GM12878 (cell line): ENCODE data around the gene ZNF543. TPM values are rescaled to one million over a fixed set of nuclear protein-coding genes. Genes with fewer than 3 reads are reported as not detected.

Experiments used
- ATAC-seq: fragments of 200-7000 bp; cut with Tn5 transposase; 3 replicates; pipeline ENCODE4 v1.9.1; 2020; ENCODE audit warnings: mild to moderate bottlenecking, moderate library complexity
- BruUV-seq: library from RNA; stranded (reverse); fragments of 400-500 nt; replicated peaks from 2 replicates; lab custom pipeline; 2021; lab: Mats Ljungman, UMichigan
- CTCF ChIA-PET: fragments of 300-600 bp; sonication (Branson Sonifier 250); formaldehyde crosslinking; extraction: SDS; loops from one replicate; lab custom pipeline; 2021; ENCODE audit warnings: inconsistent platforms; lab: Yijun Ruan, JAX
- POLR2A ChIA-PET: fragments of 350-600 bp; formaldehyde crosslinking; extraction: SDS; loops from one replicate; lab custom pipeline; 2021; ENCODE audit warnings: inconsistent platforms; lab: Charles Lee
- RAD21 ChIA-PET: fragments of 300-600 bp; sonication (Branson Sonifier 250); formaldehyde crosslinking; loops from one replicate; lab custom pipeline; 2023; ENCODE audit warnings: antibody characterized with exemption; ENCODE audit not compliant: unreplicated experiment; lab: Charles Lee
- SMC1A ChIA-PET: fragments of 300-600 bp; sonication (Branson Sonifier 250); formaldehyde crosslinking; loops from one replicate; lab custom pipeline; 2023; ENCODE audit not compliant: unreplicated experiment, uncharacterized antibody; lab: Charles Lee
- DNase-seq: peaks from one replicate; pipeline ENCODE4 v3.0.0-alpha.2; 2011; ENCODE audit warnings: low read depth, low spot score
- FAIRE-seq: peaks from 3 replicates; lab custom pipeline; 2011; peaks lifted over from hg19 to GRCh38; lab: Jason Lieb, UNC
- H2AFZ ChIP-seq: 2 replicates; pipeline ENCODE4 v1.6.0; 2011; ENCODE audit warnings: low read depth, low read length, control low read depth; ENCODE audit not compliant: control insufficient read depth
- H3K27ac ChIP-seq: 2 replicates; pipeline ENCODE4 v1.5.1; 2011; ENCODE audit warnings: control low read depth; ENCODE audit not compliant: control insufficient read depth, insufficient read depth
- H3K27me3 ChIP-seq, 2 experiments: replicated peaks in 1 of 2; 2 replicates each; pipeline versions ENCODE4 v1.6.0 to v1.6.1; 2011; ENCODE audit warnings: low read length in 1 of 2; ENCODE audit not compliant: control insufficient read depth in 2 of 2, insufficient read depth in 2 of 2
- H3K36me3 ChIP-seq, 2 experiments: 2 replicates each; pipeline ENCODE4 v1.5.1; 2011; ENCODE audit warnings: low read length in 1 of 2; ENCODE audit not compliant: control insufficient read depth in 2 of 2, insufficient read depth in 2 of 2
- H3K4me1 ChIP-seq: 2 replicates; pipeline ENCODE4 v1.6.1; 2011; ENCODE audit warnings: mild to moderate bottlenecking, low read length, moderate library complexity, mixed read lengths; ENCODE audit not compliant: control insufficient read depth, insufficient read depth
- H3K4me2 ChIP-seq: 2 replicates; pipeline ENCODE4 v1.6.0; 2011; ENCODE audit warnings: control low read depth; ENCODE audit not compliant: control insufficient read depth, insufficient read depth
- H3K4me3 ChIP-seq: fragments of 200-600 bp; sonication (generic); 2 replicates; pipeline ENCODE4 v1.5.1; 2016
- H3K79me2 ChIP-seq: 2 replicates; pipeline ENCODE4 v1.6.0; 2011; ENCODE audit warnings: low read length; ENCODE audit not compliant: control insufficient read depth, insufficient read depth
- H3K9ac ChIP-seq: 2 replicates; pipeline ENCODE4 v1.8.0; 2011; ENCODE audit warnings: low read length, control low read depth, mixed read lengths; ENCODE audit not compliant: control insufficient read depth, insufficient read depth
- H3K9me3 ChIP-seq: replicated peaks from 3 replicates; pipeline ENCODE4 v1.5.1; 2011; ENCODE audit warnings: mild to moderate bottlenecking, low read length; ENCODE audit not compliant: control insufficient read depth, insufficient read depth
- H4K20me1 ChIP-seq: 2 replicates; pipeline ENCODE4 v1.6.0; 2011; ENCODE audit not compliant: control insufficient read depth, insufficient read depth
- CREB1 ChIP-seq: IDR thresholded peaks from 2 replicates; pipeline ENCODE4 v1.6.1; 2012; ENCODE audit warnings: low read depth, mild to moderate bottlenecking, inconsistent platforms
- DPF2 ChIP-seq: fragments of 450-650 bp; IDR thresholded peaks from 2 replicates; pipeline ENCODE4 v1.6.1; 2017; ENCODE audit warnings: mild to moderate bottlenecking
- MEF2B ChIP-seq: fragments of 450-650 bp; IDR thresholded peaks from 2 replicates; pipeline ENCODE4 v1.6.1; 2018; ENCODE audit warnings: mild to moderate bottlenecking, moderate library complexity; ENCODE audit not compliant: partially characterized antibody, poor library complexity, severe bottlenecking
- NR2C2 ChIP-seq: IDR thresholded peaks from 2 replicates; pipeline ENCODE4 v1.6.1; 2011; ENCODE audit warnings: borderline replicate concordance, low read depth; ENCODE audit not compliant: control insufficient read depth, insufficient read length
- PAX5 ChIP-seq: IDR thresholded peaks from 2 replicates; pipeline ENCODE4 v1.6.1; 2011; ENCODE audit warnings: low read depth, low read length, borderline replicate concordance
- POLR2A ChIP-seq: IDR thresholded peaks from 2 replicates; pipeline ENCODE4 v1.6.1; 2011; ENCODE audit warnings: low read depth, mild to moderate bottlenecking, low read length
- SIX5 ChIP-seq: IDR thresholded peaks from 2 replicates; pipeline ENCODE4 v1.6.1; 2011; ENCODE audit warnings: mild to moderate bottlenecking, low read depth, low read length, moderate library complexity; ENCODE audit not compliant: severe bottlenecking
- TAF1 ChIP-seq: IDR thresholded peaks from 2 replicates; pipeline ENCODE4 v1.6.1; 2011; ENCODE audit warnings: mild to moderate bottlenecking, low read depth, low read length, borderline replicate concordance
- ZBED1 ChIP-seq: IDR thresholded peaks from 2 replicates; pipeline ENCODE4 v1.6.1; 2016; ENCODE audit warnings: borderline replicate concordance
- ZNF384 ChIP-seq: IDR thresholded peaks from 2 replicates; pipeline ENCODE4 v1.6.1; 2012; ENCODE audit warnings: low read depth, mild to moderate bottlenecking, low read length, improper control_type of control experiment, borderline replicate concordance
- WGBS: methylation state at CpG from one replicate; pipeline ENCODE4 v1.1.6; 2016; ENCODE audit warnings: low lambda C conversion rate; ENCODE audit not compliant: insufficient replicate concordance, insufficient coverage; ENCODE audit errors: missing lambda C conversion rate; 5-methylcytosine and 5-hydroxymethylcytosine counted together
- in situ Hi-C: fragments of 300-500 bp; cut with MboI; formaldehyde crosslinking; loops from 9 replicates; pipeline ENCODE4 v1.14.3; 2018; ENCODE audit warnings: mixed read lengths
- intact Hi-C: fragments of 100-400 bp; cut with micrococcal nuclease; formaldehyde crosslinking; loops from one replicate; pipeline ENCODE4 v1.14.2; 2022; ENCODE audit not compliant: unreplicated experiment
- polyA plus RNA-seq, 11 experiments: library from polyadenylated mRNA; depleted of rRNA in 4 of 11; unstranded in 6 of 11; stranded (reverse) in 5 of 11; fragments of >200 nt; fragmentation: Nextera tagmentation in 4 of 11; fragmentation: Illumina TruSeq in 1 of 11; extraction: Ambion mirVana in 4 of 11; extraction: Trizol in 1 of 11; gene quantifications; 1 replicate in 1 of 11; 2 replicates in 10 of 11; pipeline versions ENCODE4 v1.2.1 to v1.2.3, GENCODE V29; 2011 to 2016; ENCODE audit warnings: inconsistent platforms in 2 of 11, missing spikeins in 2 of 11, low read depth in 1 of 11
- total RNA-seq, 4 experiments: library from RNA; depleted of rRNA in 3 of 4; stranded (reverse); fragments of >200 nt in 3 of 4; fragmentation: Illumina TruSeq in 1 of 4; extraction: Trizol in 1 of 4; gene quantifications; 2 replicates each; pipeline versions ENCODE4 v1.2.1 to v1.2.3, GENCODE V29; 2013 to 2021
- TF ChIP-seq, protein P1 (sequence below): IDR thresholded peaks from 2 replicates; pipeline ENCODE4 v1.6.1; 2012; ENCODE audit warnings: improper control_type of control experiment, low read depth, low read length; ENCODE audit not compliant: insufficient replicate concordance
- TF ChIP-seq, protein P2 (sequence below): fragments of 450-650 bp; IDR thresholded peaks from 2 replicates; pipeline ENCODE4 v1.6.1; 2017; ENCODE audit warnings: mild to moderate bottlenecking, moderate library complexity
- TF ChIP-seq, protein P3 (sequence below): fragments of 450-650 bp; IDR thresholded peaks from 2 replicates; pipeline ENCODE4 v1.6.1; 2017; ENCODE audit warnings: borderline replicate concordance

ZNF543 gene
- total and polyA plus RNA-seq, 10 of the 15 experiments (the other 5 are each of a cell fraction or from before 2014, with no cell fraction given), result 0.53 to 9.0 (median 3.5) TPM

DNA sequence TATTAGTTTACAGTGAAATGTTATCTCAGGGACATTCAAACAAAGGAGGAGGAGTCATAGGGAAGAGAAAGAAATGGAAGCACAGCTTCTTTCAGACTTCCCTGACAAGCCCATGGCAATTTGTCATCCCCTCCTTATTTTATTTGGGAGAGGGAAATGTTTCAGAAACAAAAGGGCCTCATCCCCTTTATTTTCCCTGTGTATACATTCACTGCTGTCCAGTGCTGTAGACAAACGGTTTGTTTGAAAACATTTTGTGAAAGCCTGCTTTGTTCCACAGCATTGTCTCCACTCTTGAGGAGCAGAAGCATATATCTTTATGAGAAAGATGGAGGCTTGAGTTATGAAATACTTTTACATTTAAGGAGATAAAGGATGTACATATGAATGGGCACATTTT, 27.7 kb upstream of the ZNF543 start:
- intact Hi-C loops, result no loop called here
- Histone ChIP-seq H3K4me2 (no peak overlapping the region), H2AFZ (no peak overlapping the region), H3K27ac (no peak overlapping the region)
- no peak for DNase-seq
- CTCF ChIA-PET, result no interaction called here
- TF ChIP-seq ZNF384, result no peak
- TF ChIP-seq PAX5, result no peak
- no peak for TF ChIP-seq MEF2B
- no peak for TF ChIP-seq TAF1
- TF ChIP-seq ZBED1, result no peak
- TF ChIP-seq DPF2, result no peak
- TF ChIP-seq, protein P1, sequence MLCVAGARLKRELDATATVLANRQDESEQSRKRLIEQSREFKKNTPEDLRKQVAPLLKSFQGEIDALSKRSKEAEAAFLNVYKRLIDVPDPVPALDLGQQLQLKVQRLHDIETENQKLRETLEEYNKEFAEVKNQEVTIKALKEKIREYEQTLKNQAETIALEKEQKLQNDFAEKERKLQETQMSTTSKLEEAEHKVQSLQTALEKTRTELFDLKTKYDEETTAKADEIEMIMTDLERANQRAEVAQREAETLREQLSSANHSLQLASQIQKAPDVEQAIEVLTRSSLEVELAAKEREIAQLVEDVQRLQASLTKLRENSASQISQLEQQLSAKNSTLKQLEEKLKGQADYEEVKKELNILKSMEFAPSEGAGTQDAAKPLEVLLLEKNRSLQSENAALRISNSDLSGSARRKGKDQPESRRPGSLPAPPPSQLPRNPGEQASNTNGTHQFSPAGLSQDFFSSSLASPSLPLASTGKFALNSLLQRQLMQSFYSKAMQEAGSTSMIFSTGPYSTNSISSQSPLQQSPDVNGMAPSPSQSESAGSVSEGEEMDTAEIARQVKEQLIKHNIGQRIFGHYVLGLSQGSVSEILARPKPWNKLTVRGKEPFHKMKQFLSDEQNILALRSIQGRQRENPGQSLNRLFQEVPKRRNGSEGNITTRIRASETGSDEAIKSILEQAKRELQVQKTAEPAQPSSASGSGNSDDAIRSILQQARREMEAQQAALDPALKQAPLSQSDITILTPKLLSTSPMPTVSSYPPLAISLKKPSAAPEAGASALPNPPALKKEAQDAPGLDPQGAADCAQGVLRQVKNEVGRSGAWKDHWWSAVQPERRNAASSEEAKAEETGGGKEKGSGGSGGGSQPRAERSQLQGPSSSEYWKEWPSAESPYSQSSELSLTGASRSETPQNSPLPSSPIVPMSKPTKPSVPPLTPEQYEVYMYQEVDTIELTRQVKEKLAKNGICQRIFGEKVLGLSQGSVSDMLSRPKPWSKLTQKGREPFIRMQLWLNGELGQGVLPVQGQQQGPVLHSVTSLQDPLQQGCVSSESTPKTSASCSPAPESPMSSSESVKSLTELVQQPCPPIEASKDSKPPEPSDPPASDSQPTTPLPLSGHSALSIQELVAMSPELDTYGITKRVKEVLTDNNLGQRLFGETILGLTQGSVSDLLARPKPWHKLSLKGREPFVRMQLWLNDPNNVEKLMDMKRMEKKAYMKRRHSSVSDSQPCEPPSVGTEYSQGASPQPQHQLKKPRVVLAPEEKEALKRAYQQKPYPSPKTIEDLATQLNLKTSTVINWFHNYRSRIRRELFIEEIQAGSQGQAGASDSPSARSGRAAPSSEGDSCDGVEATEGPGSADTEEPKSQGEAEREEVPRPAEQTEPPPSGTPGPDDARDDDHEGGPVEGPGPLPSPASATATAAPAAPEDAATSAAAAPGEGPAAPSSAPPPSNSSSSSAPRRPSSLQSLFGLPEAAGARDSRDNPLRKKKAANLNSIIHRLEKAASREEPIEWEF, result no peak
- no peak for TF ChIP-seq CREB1
- TF ChIP-seq, protein P2, sequence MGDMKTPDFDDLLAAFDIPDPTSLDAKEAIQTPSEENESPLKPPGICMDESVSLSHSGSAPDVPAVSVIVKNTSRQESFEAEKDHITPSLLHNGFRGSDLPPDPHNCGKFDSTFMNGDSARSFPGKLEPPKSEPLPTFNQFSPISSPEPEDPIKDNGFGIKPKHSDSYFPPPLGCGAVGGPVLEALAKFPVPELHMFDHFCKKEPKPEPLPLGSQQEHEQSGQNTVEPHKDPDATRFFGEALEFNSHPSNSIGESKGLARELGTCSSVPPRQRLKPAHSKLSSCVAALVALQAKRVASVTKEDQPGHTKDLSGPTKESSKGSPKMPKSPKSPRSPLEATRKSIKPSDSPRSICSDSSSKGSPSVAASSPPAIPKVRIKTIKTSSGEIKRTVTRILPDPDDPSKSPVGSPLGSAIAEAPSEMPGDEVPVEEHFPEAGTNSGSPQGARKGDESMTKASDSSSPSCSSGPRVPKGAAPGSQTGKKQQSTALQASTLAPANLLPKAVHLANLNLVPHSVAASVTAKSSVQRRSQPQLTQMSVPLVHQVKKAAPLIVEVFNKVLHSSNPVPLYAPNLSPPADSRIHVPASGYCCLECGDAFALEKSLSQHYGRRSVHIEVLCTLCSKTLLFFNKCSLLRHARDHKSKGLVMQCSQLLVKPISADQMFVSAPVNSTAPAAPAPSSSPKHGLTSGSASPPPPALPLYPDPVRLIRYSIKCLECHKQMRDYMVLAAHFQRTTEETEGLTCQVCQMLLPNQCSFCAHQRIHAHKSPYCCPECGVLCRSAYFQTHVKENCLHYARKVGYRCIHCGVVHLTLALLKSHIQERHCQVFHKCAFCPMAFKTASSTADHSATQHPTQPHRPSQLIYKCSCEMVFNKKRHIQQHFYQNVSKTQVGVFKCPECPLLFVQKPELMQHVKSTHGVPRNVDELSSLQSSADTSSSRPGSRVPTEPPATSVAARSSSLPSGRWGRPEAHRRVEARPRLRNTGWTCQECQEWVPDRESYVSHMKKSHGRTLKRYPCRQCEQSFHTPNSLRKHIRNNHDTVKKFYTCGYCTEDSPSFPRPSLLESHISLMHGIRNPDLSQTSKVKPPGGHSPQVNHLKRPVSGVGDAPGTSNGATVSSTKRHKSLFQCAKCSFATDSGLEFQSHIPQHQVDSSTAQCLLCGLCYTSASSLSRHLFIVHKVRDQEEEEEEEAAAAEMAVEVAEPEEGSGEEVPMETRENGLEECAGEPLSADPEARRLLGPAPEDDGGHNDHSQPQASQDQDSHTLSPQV, result no peak
- no peak for TF ChIP-seq POLR2A
- TF ChIP-seq, protein P3, sequence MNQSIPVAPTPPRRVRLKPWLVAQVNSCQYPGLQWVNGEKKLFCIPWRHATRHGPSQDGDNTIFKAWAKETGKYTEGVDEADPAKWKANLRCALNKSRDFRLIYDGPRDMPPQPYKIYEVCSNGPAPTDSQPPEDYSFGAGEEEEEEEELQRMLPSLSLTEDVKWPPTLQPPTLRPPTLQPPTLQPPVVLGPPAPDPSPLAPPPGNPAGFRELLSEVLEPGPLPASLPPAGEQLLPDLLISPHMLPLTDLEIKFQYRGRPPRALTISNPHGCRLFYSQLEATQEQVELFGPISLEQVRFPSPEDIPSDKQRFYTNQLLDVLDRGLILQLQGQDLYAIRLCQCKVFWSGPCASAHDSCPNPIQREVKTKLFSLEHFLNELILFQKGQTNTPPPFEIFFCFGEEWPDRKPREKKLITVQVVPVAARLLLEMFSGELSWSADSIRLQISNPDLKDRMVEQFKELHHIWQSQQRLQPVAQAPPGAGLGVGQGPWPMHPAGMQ, result no peak
- no peak for TF ChIP-seq SIX5
- TF ChIP-seq NR2C2, result no peak
- TF ChIP-seq, all 136 proteins: peak for 0
- Histone ChIP-seq H3K27me3 (no peaks in the 10 kb centered on the region), H4K20me1 (no peaks in the 10 kb centered on the region), H3K9me3 (peaks cover 37% of the 10 kb centered on the region), H3K36me3 (peaks cover 29 to 55% of the 10 kb centered on the region in 2 experiments), H3K4me1 (no peaks in the 10 kb centered on the region), H3K4me3 (no peak overlapping the region), H3K9ac (no peak overlapping the region), H3K79me2 (peaks cover 28% of the 10 kb centered on the region)
- WGBS, result 96% methylated on average over 1 of the region's 1 CpG
- ATAC-seq, result no peak
- POLR2A ChIA-PET, result no interaction called here
- in situ Hi-C loops, result no loop called here
- SMC1A ChIA-PET, result no interaction called here
- no peak for FAIRE-seq
- RAD21 ChIA-PET, result interaction anchor here (1.2 kb wide), 1 partner anchor 10 kb away, joined by 5 read pairs; no protein-coding TSS in a partner anchor
- BruUV-seq, result no TSS peak
